HG02623 (cell line): ENCODE measurements around the gene PNMA3.
"Not testable (repeated sequence)": the region's sequence is repeated elsewhere in the genome, so short reads cannot be mapped to it uniquely, and the experiment has no call there.

Experiments used
- ATAC-seq: cut with Tn5 transposase; IDR thresholded peaks from one replicate; pipeline ENCODE4 v1.9.1; 2021; ENCODE audit warnings: moderate library complexity; ENCODE audit not compliant: unreplicated experiment

The PNMA3 gene

DNA sequence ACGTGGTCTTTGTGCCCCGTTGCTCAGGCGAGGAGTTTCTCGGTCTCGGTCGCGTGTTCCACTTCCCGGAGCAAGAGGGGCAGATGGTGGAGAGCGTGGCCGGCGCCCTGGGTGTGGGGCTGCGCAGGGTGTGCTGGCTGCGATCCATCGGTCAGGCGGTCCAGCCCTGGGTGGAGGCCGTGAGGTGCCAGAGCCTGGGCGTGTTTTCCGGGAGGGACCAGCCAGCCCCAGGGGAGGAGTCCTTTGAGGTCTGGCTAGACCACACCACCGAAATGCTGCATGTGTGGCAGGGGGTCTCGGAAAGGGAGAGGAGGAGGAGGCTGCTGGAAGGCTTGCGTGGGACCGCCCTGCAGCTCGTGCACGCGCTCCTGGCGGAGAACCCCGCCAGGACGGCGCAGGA lies 17.1 kb downstream of the PNMA3 start:
- ATAC-seq: not testable (repeated sequence)

DNA sequence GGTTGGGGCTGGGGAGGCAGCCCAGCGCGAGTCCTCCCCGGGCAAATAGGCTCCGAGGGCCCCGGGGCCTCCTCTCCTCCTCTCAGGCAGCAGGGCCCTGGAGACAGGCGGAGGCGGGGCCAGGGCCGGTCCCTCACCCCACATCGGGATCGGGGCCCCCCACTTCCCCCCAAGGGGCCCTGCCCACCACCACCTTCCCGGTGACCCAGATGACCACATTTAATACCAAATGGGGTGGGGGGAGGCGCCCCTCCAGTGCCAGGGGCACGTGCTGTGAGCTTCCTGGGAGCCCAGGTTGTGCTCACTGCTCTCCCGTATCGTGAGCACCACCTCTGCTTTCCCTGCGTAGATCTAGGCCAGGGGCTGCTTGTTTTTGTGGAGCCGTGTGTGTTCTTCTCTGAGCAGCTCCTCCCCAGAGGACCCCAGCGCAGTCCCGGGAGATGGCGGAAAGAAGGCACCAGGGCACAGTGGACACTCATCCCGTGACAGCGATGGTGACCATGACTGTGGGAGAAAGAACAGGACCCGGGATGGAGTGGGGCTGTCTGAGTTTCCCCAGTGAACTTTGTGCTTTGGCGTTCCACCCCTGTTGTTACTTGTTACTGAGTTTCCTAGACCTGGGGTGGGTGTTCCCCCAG lies 18.1 kb downstream of the PNMA3 start:
- no peak for ATAC-seq

DNA sequence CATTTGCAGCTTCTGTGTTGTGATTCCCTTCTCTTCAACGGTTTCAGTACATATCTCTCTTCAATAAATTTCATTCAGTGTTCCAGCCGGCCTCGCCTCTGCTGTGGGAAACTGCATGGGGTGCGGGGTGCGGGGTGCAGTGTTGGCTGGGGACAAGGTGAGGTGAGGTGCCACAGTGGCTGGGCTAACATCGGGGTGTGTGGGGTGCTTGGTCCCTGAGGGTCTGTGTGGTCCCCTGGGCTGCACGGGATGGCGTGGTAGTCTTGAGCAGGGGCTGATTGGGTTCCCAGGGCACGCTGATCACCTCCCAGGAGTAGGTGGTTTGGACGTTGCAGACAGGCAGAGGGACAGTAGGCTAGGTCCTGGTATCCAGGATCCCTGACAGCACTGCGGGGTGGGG lies 18.7 kb downstream of the PNMA3 start:
- ATAC-seq: no peak

DNA sequence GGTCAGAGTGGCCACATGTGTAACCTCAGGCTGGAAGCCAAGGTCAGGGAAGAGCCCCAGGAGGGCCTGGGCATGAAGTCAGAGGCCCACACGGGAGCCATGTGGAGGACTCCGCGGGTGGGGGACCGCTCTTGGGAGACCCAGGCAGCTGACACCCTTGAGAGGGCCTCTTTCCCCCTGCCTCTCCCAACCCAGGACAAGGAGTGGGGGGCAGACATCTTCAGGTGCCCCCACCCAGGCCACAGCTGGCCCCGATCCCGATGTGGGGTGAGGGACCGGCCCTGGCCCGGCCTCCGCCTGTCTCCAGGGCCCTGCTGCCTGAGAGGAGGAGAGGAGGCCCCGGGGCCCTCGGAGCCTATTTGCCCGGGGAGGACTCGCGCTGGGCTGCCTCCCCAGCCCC lies 19.1 kb downstream of the PNMA3 start:
- no peak for ATAC-seq

DNA sequence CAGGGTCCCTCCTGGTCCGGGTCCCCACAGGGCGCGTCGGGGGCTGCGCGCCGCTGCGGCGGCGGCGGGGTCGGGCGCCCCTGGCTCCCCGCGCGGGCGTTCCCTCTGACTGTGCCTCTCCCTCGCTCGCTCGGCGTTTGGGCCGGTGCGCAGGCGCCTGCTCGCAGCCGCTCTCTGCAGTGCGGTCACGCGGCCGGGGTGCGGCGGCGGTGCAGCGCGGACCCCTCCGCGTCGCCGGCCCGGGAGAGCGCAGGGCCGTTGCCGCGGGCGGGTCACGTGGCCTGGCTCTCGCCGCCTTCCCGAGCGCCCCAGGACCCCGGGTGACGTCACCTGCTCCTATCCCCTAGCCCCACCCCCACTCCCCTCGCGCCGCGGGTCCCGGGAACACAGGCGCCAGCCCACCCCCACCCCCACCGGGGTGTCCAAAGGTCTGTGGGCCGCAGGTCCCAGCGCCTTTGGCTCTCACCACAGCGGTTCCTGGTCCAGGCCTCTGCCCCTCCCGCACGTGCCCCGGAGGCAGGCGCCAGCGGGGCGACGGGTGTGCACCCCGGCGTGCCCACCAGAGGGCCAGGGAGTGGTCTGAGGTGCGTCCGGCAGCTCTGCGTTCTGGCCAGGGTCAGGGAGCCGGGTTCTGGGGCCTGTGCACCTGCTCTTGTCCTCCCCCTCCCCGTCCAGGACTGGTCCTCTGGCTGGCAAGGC lies 21.3 kb downstream of the PNMA3 start:
- ATAC-seq: not testable (repeated sequence)

DNA sequence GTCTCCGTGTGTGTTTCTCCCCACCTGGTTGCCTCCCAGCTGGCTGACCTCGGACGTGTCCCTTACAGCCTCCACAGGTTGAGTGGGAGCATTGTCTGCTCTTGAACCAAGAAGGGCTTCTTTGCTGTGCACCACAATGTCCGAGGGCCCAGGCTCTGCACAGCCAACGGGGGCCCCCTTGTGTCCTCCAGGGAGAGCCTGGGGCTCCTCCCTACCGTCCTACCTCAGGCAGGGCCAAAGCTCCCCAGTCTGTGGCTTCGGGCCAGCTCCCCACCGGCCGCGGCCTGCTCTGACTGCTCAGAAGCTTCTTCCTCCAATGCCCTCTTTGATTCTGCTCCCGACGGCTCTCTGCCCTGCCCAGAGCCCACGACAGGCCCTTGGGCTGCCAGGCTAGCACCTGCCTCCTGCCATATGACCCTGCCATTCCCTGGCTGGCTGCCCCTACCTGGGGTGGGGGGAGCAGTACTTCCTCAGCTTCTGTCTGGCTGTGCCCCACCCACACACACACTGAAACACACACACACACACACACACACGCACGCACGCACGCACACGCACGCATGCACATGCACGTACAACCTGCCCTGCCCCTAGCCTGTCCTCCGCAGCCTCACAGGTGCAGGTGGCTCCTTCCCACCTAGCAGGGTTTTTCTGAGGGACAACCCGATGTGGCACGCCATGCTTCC lies 27.1 kb downstream of the PNMA3 start:
- not testable (repeated sequence) for ATAC-seq

DNA sequence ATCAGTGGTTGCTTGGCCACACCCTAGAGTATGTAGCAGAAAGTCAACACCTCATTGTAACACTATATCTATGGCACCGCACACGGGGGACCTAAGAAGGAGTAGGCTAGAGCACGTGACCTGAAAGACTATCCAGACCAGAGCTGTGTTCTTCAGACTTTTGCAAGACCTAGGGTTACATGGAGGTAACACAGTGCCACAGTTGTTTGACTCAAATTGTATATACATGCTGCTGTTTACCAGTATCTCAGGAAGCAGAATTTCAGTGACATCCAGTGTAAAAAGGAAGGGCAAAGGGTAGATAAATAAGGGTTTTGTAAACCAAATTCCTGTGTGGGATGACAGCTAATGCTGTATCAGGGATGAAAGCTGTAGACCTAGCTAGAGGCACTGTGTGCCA lies 46.1 kb downstream of the PNMA3 start:
- no peak for ATAC-seq

DNA sequence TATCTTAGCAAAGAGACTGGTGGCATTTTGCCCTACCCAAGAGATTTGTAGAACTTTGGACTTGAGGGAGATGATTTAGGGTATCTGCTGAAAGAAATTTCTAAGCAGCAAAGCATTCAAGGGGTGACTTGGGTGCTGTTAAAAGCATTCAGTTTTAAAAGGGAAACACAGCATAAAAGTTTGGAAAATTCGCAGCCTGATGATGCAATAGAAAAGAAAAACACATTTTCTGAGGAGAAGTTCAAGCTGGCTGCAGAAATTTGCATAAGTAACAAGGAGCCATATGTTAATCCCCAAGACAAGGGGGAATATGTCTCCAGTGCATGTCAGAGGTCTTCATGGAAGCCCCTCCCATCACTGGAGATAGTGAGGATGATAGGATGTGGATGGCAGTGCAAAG lies 48.7 kb downstream of the PNMA3 start:
- not testable (repeated sequence) for ATAC-seq

DNA sequence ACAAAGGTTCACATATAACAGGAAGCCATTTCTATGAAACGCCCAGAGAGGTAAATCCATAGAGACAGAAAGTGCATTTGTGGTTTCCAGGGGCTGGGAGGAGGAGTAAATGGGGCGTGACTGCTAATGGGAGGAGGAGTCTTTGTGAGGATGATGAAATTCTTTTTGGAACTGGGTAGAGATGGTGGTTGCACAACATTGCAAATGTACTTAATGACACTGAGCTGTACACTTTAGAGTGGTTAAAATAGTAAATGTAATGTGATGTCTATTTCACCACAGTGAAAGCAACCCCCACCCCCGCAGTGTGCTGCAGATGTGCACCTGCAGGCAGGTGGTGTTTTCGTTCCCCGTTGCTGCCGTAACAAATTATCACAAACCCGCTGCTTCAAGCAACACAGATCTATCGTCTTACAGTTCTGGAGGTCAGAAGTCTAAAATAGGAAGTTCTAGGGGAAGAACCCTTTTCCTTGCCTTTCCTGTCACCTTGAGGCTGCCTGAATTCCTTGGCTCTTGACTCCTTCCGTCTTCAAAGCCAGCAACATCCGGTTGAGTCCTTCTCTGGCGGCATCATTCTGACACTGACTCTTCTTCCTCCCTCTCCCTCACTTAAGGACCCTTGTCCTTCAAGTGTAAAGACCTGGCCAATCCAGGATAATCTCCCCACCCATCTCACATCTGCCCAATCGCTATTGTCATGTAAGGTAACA lies 50.0 kb downstream of the PNMA3 start:
- ATAC-seq: not testable (repeated sequence)
